SK-N-SH (cell line): ENCODE results near the gene LILRA1. TPM values are rescaled to one million over a fixed set of nuclear protein-coding genes. Genes with fewer than 3 reads are reported as not detected.

Source experiments
- CTCF ChIA-PET: fragments of 300-600, 350-600 bp; formaldehyde crosslinking; extraction: SDS; loops from one replicate; lab custom pipeline; 2021; lab: Yijun Ruan, JAX
- POLR2A ChIA-PET: fragments of 350-600 bp; sonication (Branson Sonifier 250); formaldehyde crosslinking; extraction: SDS; loops from one replicate; lab custom pipeline; 2020; ENCODE audit warnings: antibody characterized with exemption, inconsistent platforms; lab: Yijun Ruan, JAX
- DNase-seq: peaks from one replicate; pipeline ENCODE4 v3.0.0; 2012
- H2AFZ ChIP-seq: fragments of 200-600 bp; sonication (generic); 2 replicates; pipeline ENCODE4 v1.8.1; 2016; ENCODE audit warnings: antibody characterized with exemption, mild to moderate bottlenecking, low read depth
- H3F3A ChIP-seq: fragments of 200-600 bp; sonication (generic); replicated peaks from 2 replicates; pipeline ENCODE3; 2016; ENCODE audit warnings: antibody characterized with exemption, mild to moderate bottlenecking; ENCODE audit not compliant: insufficient read depth
- H3K27ac ChIP-seq, 2 experiments: fragments of 200-500 bp in 1 of 2; fragments of 200-600 bp in 1 of 2; sonication (Bioruptor generic) in 1 of 2; sonication (generic), shearing (Covaris generic) in 1 of 2; 2 replicates each; pipeline versions ENCODE4 v1.5.1 to v1.6.1; 2014 to 2016; ENCODE audit warnings: low read depth in 2 of 2, inconsistent platforms in 1 of 2, low read length in 1 of 2, mild to moderate bottlenecking in 1 of 2, mixed read lengths in 1 of 2
- H3K27me3 ChIP-seq: fragments of 200-600 bp; sonication (generic), shearing (Covaris generic); 2 replicates; pipeline ENCODE4 v1.6.1; 2016; ENCODE audit warnings: mixed run types; ENCODE audit not compliant: insufficient read depth
- H3K36me3 ChIP-seq, 2 experiments: fragments of 200-500 bp in 1 of 2; fragments of 200-600 bp in 1 of 2; sonication (Bioruptor generic) in 1 of 2; sonication (generic) in 1 of 2; replicated peaks in 1 of 2; 2 replicates each; pipeline versions ENCODE3 to v1.5.1; 2014 to 2016; ENCODE audit warnings: low read length in 1 of 2, mild to moderate bottlenecking in 1 of 2; ENCODE audit not compliant: insufficient read depth in 2 of 2, control insufficient read depth in 1 of 2
- H3K4me1 ChIP-seq, 2 experiments: fragments of 200-500 bp in 1 of 2; fragments of 200-600 bp in 1 of 2; sonication (Bioruptor generic) in 1 of 2; sonication (generic), shearing (Covaris generic) in 1 of 2; 2 replicates each; pipeline versions ENCODE4 v1.5.1 to v1.6.1; 2014 to 2016; ENCODE audit warnings: low read depth in 1 of 2, low read length in 1 of 2, mixed run types in 1 of 2; ENCODE audit not compliant: insufficient read depth in 2 of 2, control insufficient read depth in 1 of 2
- H3K4me2 ChIP-seq: fragments of 200-600 bp; sonication (generic), shearing (Covaris generic); 2 replicates; pipeline ENCODE4 v1.6.1; 2017; ENCODE audit warnings: mixed run types
- H3K4me3 ChIP-seq, 2 experiments: fragments of 200-500 bp in 1 of 2; fragments of 200-600 bp in 1 of 2; sonication (Bioruptor generic) in 1 of 2; sonication (generic), shearing (Covaris generic) in 1 of 2; 2 replicates each; pipeline versions ENCODE4 v1.5.1 to v1.8.1; 2014 to 2016; ENCODE audit warnings: low read depth in 2 of 2, inconsistent platforms in 1 of 2, low read length in 1 of 2, mild to moderate bottlenecking in 1 of 2, mixed read lengths in 1 of 2, moderate library complexity in 1 of 2
- H3K79me2 ChIP-seq: fragments of 200-600 bp; sonication (generic); 2 replicates; pipeline ENCODE4 v1.8.1; 2017; ENCODE audit warnings: mild to moderate bottlenecking; ENCODE audit not compliant: insufficient read depth
- H3K9ac ChIP-seq: fragments of 200-600 bp; sonication (generic); 2 replicates; pipeline ENCODE4 v1.6.1; 2017; ENCODE audit warnings: mixed run types
- H3K9me2 ChIP-seq: fragments of 200-600 bp; sonication (generic); 2 replicates; pipeline ENCODE4 v1.6.1; 2017; ENCODE audit warnings: mixed run types
- H3K9me3 ChIP-seq: fragments of 200-600 bp; sonication (generic); 2 replicates; pipeline ENCODE4 v1.6.1; 2017; ENCODE audit warnings: mixed run types, mild to moderate bottlenecking, moderate library complexity
- H4K20me1 ChIP-seq: fragments of 200-600 bp; sonication (generic); 2 replicates; pipeline ENCODE4 v1.6.1; 2017; ENCODE audit warnings: mild to moderate bottlenecking, mixed run types; ENCODE audit not compliant: insufficient read depth
- ELF1 ChIP-seq: IDR thresholded peaks from 2 replicates; pipeline ENCODE4 v1.4.0; 2012
- EP300 ChIP-seq, 2 experiments: IDR thresholded peaks; 2 replicates each; pipeline versions ENCODE4 v1.4.0 to v1.6.1; 2012; ENCODE audit warnings: borderline replicate concordance in 1 of 2, low read depth in 1 of 2, low read length in 1 of 2
- FOXJ3 ChIP-seq: sonication (generic); formaldehyde crosslinking; IDR thresholded peaks from 2 replicates; pipeline ENCODE4 v1.5.1; 2020; ENCODE audit warnings: mild to moderate bottlenecking, missing genetic modification reagents
- FOXM1 ChIP-seq: IDR thresholded peaks from 2 replicates; pipeline ENCODE4 v1.4.0; 2012; ENCODE audit warnings: low read depth, mild to moderate bottlenecking
- GABPA ChIP-seq: IDR thresholded peaks from 2 replicates; pipeline ENCODE4 v1.4.0; 2012; ENCODE audit warnings: low read depth, mild to moderate bottlenecking
- GATA2 ChIP-seq: sonication (generic); formaldehyde crosslinking; IDR thresholded peaks from 2 replicates; pipeline ENCODE4 v1.5.0; 2020; ENCODE audit warnings: mild to moderate bottlenecking, missing genetic modification reagents
- MEF2A ChIP-seq: IDR thresholded peaks from 2 replicates; pipeline ENCODE4 v1.4.0; 2012; ENCODE audit warnings: low read depth, borderline replicate concordance
- NFIC ChIP-seq: IDR thresholded peaks from 2 replicates; pipeline ENCODE4 v1.4.0; 2012; ENCODE audit warnings: borderline replicate concordance
- NRF1 ChIP-seq: IDR thresholded peaks from 2 replicates; pipeline ENCODE4 v1.6.1; 2012; ENCODE audit warnings: low read depth, mild to moderate bottlenecking, low read length
- POLR2AphosphoS5 ChIP-seq: IDR thresholded peaks from 2 replicates; pipeline ENCODE4 v1.6.1; 2012; ENCODE audit warnings: low read depth, low read length
- SMC3 ChIP-seq: IDR thresholded peaks from 2 replicates; pipeline ENCODE4 v1.6.1; 2012; ENCODE audit warnings: low read depth, low read length, improper control_type of control experiment
- TCF12 ChIP-seq: IDR thresholded peaks from 2 replicates; pipeline ENCODE4 v1.4.0; 2012
- TEAD4 ChIP-seq: IDR thresholded peaks from 2 replicates; pipeline ENCODE4 v1.4.0; 2012; ENCODE audit warnings: mild to moderate bottlenecking, borderline replicate concordance; ENCODE audit not compliant: insufficient read depth
- YY1 ChIP-seq: IDR thresholded peaks from 2 replicates; pipeline ENCODE4 v1.4.0; 2012; ENCODE audit warnings: low read depth, mild to moderate bottlenecking
- WGBS: methylation state at CpG from one replicate; pipeline ENCODE4 v1.1.6; 2017; ENCODE audit warnings: low lambda C conversion rate; 5-methylcytosine and 5-hydroxymethylcytosine counted together
- polyA plus RNA-seq, 3 experiments: library from polyadenylated mRNA; depleted of rRNA; stranded (reverse); fragments of >200 nt; gene quantifications; 2 replicates each; pipeline ENCODE4 v1.2.3, GENCODE V29; 2012
- TF ChIP-seq, protein P1 (sequence below): fragments of 150-350 bp; IDR thresholded peaks from 2 replicates; pipeline ENCODE4 v1.6.1; 2016; ENCODE audit warnings: mild to moderate bottlenecking, low read depth, low read length
- TF ChIP-seq, protein P2 (sequence below): fragments of 150-350 bp; IDR thresholded peaks from 2 replicates; pipeline ENCODE4 v1.6.1; 2017; ENCODE audit warnings: antibody characterized with exemption, low read length, low read depth, borderline replicate concordance
- TF ChIP-seq, protein P3 (sequence below): IDR thresholded peaks from 2 replicates; pipeline ENCODE4 v1.4.0; 2012; ENCODE audit warnings: low read depth, borderline replicate concordance
- TF ChIP-seq, protein P4 (sequence below): IDR thresholded peaks from 2 replicates; pipeline ENCODE4 v1.4.0; 2012; ENCODE audit warnings: low read depth, borderline replicate concordance

The LILRA1 gene
- polyA plus RNA-seq, 1 of the 3 experiments (the other 2 are of a cell fraction): not detected

DNA sequence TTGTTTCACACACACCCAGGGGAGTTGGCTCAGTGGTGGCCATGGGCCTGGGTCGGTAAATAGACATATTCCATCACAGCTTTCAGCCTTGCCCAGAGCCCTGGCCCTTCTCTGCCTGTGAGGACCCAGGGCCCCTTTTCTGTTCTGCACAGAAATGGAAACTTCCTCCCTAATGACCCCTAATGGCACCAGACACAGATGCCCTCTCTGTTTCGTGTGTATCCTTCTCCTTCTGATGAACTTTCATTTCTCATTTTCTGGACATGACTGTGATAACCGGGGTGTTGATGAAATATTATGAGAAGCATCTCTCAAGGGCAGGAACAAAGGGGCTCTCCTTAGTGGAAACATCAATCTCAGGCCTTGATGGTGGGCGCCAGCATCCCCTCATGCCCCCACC lies 12.8 kb downstream of the LILRA1 start:
- peaks cover 9% of the 10 kb centered on the region; the same call in 1 of the 2 replicates for H3K9me3 ChIP-seq
- POLR2A ChIA-PET: no interaction called here
- WGBS: 1% methylated on average over 4 of the region's 4 CpGs
- H2AFZ ChIP-seq: no peak overlapping the region
- no peaks in the 10 kb centered on the region for H3F3A ChIP-seq
- H3K27ac ChIP-seq: no peak overlapping the region
- peaks cover 10% of the 10 kb centered on the region for H3K27me3 ChIP-seq
- H3K9me2 ChIP-seq: no peaks in the 10 kb centered on the region
- no peak for DNase-seq
- CTCF ChIA-PET: no interaction called here
- H3K4me2 ChIP-seq: no peak overlapping the region
- no peaks in the 10 kb centered on the region for H3K79me2 ChIP-seq
- H3K36me3 ChIP-seq: no peaks in the 10 kb centered on the region
- H3K4me1 ChIP-seq: no peaks in the 10 kb centered on the region
- H3K4me3 ChIP-seq: no peak overlapping the region
- H3K9ac ChIP-seq: no peak overlapping the region
- H4K20me1 ChIP-seq: no peaks in the 10 kb centered on the region
- TF ChIP-seq SMC3: no peak
- TF ChIP-seq, protein P1, sequence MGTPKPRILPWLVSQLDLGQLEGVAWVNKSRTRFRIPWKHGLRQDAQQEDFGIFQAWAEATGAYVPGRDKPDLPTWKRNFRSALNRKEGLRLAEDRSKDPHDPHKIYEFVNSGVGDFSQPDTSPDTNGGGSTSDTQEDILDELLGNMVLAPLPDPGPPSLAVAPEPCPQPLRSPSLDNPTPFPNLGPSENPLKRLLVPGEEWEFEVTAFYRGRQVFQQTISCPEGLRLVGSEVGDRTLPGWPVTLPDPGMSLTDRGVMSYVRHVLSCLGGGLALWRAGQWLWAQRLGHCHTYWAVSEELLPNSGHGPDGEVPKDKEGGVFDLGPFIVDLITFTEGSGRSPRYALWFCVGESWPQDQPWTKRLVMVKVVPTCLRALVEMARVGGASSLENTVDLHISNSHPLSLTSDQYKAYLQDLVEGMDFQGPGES: no peak
- TF ChIP-seq, protein P2, sequence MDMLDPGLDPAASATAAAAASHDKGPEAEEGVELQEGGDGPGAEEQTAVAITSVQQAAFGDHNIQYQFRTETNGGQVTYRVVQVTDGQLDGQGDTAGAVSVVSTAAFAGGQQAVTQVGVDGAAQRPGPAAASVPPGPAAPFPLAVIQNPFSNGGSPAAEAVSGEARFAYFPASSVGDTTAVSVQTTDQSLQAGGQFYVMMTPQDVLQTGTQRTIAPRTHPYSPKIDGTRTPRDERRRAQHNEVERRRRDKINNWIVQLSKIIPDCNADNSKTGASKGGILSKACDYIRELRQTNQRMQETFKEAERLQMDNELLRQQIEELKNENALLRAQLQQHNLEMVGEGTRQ: no peak
- no peak for TF ChIP-seq TCF12
- no peak for TF ChIP-seq NFIC
- no peak for TF ChIP-seq FOXJ3 (CRISPR knock-in tag)
- TF ChIP-seq NRF1: no peak
- no peak for TF ChIP-seq FOXM1
- TF ChIP-seq GABPA: no peak
- TF ChIP-seq ELF1: no peak
- TF ChIP-seq MEF2A: no peak
- no peak for TF ChIP-seq GATA2 (CRISPR knock-in tag)
- TF ChIP-seq, protein P3, sequence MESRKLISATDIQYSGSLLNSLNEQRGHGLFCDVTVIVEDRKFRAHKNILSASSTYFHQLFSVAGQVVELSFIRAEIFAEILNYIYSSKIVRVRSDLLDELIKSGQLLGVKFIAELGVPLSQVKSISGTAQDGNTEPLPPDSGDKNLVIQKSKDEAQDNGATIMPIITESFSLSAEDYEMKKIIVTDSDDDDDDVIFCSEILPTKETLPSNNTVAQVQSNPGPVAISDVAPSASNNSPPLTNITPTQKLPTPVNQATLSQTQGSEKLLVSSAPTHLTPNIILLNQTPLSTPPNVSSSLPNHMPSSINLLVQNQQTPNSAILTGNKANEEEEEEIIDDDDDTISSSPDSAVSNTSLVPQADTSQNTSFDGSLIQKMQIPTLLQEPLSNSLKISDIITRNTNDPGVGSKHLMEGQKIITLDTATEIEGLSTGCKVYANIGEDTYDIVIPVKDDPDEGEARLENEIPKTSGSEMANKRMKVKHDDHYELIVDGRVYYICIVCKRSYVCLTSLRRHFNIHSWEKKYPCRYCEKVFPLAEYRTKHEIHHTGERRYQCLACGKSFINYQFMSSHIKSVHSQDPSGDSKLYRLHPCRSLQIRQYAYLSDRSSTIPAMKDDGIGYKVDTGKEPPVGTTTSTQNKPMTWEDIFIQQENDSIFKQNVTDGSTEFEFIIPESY: no peak
- no peak for TF ChIP-seq TEAD4
- TF ChIP-seq, protein P4, sequence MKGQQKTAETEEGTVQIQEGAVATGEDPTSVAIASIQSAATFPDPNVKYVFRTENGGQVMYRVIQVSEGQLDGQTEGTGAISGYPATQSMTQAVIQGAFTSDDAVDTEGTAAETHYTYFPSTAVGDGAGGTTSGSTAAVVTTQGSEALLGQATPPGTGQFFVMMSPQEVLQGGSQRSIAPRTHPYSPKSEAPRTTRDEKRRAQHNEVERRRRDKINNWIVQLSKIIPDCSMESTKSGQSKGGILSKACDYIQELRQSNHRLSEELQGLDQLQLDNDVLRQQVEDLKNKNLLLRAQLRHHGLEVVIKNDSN: no peak
- no peak for TF ChIP-seq POLR2AphosphoS5
- no peak for TF ChIP-seq EP300 (IDR thresholded peaks at IDR 0.05; ENCODE audit: borderline replicate concordance in 1 of 2, low read depth in 1 of 2, low read length in 1 of 2)
- no peak for TF ChIP-seq YY1
